ENCODE data around the gene MORN2. TPM values are rescaled to one million over a fixed set of nuclear protein-coding genes. Genes with fewer than 3 reads are reported as not detected.

MORN2 gene
- total and polyA plus RNA-seq, 2 of the 13 experiments (the other 11 are each of a cell fraction or from before 2014, with no cell fraction given), result 7.0 to 28.0 TPM

GRCh38 chr2:38925982-38926381 is 50.2 kb downstream of the MORN2 start (continued):
- TF ChIP-seq ZNF142 (CRISPR knock-in tag; IDR thresholded peaks at IDR 0.05) (no peak), TCF7L2 (IDR thresholded peaks at IDR 0.05; ENCODE audit: low read depth, low read length) (no peak), TBX2 (CRISPR knock-in tag; IDR thresholded peaks at IDR 0.05; ENCODE audit: borderline replicate concordance) (no peak), ZBTB43 (CRISPR knock-in tag; conservative IDR thresholded peaks at IDR 0.05) (no peak), NBN (conservative IDR thresholded peaks at IDR 0.05) (no peak), SRSF4 (IDR thresholded peaks at IDR 0.05; ENCODE audit: low read depth, low read length, poor library complexity, severe bottlenecking) (no peak), HNRNPLL (IDR thresholded peaks at IDR 0.05; ENCODE audit: low read depth, low read length, poor library complexity, severe bottlenecking) (no peak), SP5 (CRISPR knock-in tag; IDR thresholded peaks at IDR 0.05; ENCODE audit: borderline replicate concordance, low read depth) (no peak), CREBL2 (CRISPR knock-in tag; IDR thresholded peaks at IDR 0.05; ENCODE audit: borderline replicate concordance) (no peak), CERS6 (CRISPR knock-in tag; IDR thresholded peaks at IDR 0.05) (no peak), ZNF160 (CRISPR knock-in tag; IDR thresholded peaks at IDR 0.05) (no peak), FOXC1 (CRISPR knock-in tag; IDR thresholded peaks at IDR 0.05; ENCODE audit: borderline replicate concordance) (no peak), GLMP (CRISPR knock-in tag; IDR thresholded peaks at IDR 0.05; ENCODE audit: borderline replicate concordance) (no peak), GLI4 (CRISPR knock-in tag; IDR thresholded peaks at IDR 0.05; ENCODE audit: borderline replicate concordance) (no peak), RELA (CRISPR knock-in tag; IDR thresholded peaks at IDR 0.05) (no peak), HOXA9 (CRISPR knock-in tag; IDR thresholded peaks at IDR 0.05; ENCODE audit: borderline replicate concordance) (no peak), RNF219 (CRISPR knock-in tag; IDR thresholded peaks at IDR 0.05) (no peak), POLR2A (IDR thresholded peaks at IDR 0.05; ENCODE audit: insufficient read depth in 1 of 2, low read depth in 2 of 2, low read length in 2 of 2) (no peak)
